Liver (tissue), 9 donors: ENCODE measurements around the gene NCLN. TPM values are rescaled to one million over a fixed set of nuclear protein-coding genes. Genes with fewer than 3 reads are reported as not detected.

Source experiments
- DNase-seq: peaks from one replicate; pipeline ENCODE4 v3.0.0-alpha.2; 2017; ENCODE audit warnings: low spot score
- H3K27ac ChIP-seq, 2 donors: one replicate each; pipeline ENCODE4 v1.7.0; 2013; ENCODE audit warnings: inconsistent platforms in 2 of 2, low read length in 2 of 2, control low read depth in 1 of 2, low read depth in 1 of 2, mild to moderate bottlenecking in 1 of 2
- H3K27me3 ChIP-seq, 4 donors: one replicate each; pipeline versions ENCODE4 v1.6.1 to v1.7.0; 2013; ENCODE audit warnings: low read length in 3 of 4, inconsistent platforms in 1 of 4, mild to moderate bottlenecking in 1 of 4, moderate library complexity in 1 of 4; ENCODE audit not compliant: control insufficient read depth in 4 of 4, insufficient read depth in 4 of 4
- H3K36me3 ChIP-seq, 4 donors: one replicate each; pipeline versions ENCODE4 v1.6.1 to v1.7.0; 2013; ENCODE audit warnings: low read length in 3 of 4, mild to moderate bottlenecking in 3 of 4, low read depth in 1 of 4, moderate library complexity in 1 of 4; ENCODE audit not compliant: control insufficient read depth in 4 of 4, insufficient read depth in 3 of 4
- H3K4me1 ChIP-seq, 4 donors: one replicate each; pipeline versions ENCODE4 v1.6.1 to v1.7.0; 2013; ENCODE audit warnings: low read length in 3 of 4, mild to moderate bottlenecking in 3 of 4, moderate library complexity in 1 of 4; ENCODE audit not compliant: control insufficient read depth in 4 of 4, insufficient read depth in 4 of 4
- H3K4me3 ChIP-seq, 3 donors: one replicate each; pipeline versions ENCODE4 v1.6.1 to v1.7.0; 2013; ENCODE audit warnings: low read length in 3 of 3, control low read depth in 1 of 3, low read depth in 1 of 3, mild to moderate bottlenecking in 1 of 3
- H3K9ac ChIP-seq, 2 donors: one replicate each; pipeline ENCODE4 v1.7.0; 2013; ENCODE audit warnings: low read length in 2 of 2, mild to moderate bottlenecking in 2 of 2, moderate library complexity in 2 of 2, control low read depth in 1 of 2, low read depth in 1 of 2
- H3K9me3 ChIP-seq, 4 donors: one replicate each; pipeline versions ENCODE4 v1.6.1 to v1.7.0; 2013; ENCODE audit warnings: low read length in 3 of 4; ENCODE audit not compliant: control insufficient read depth in 4 of 4
- EGR1 ChIP-seq, 2 donors: IDR thresholded peaks; 2 replicates each; pipeline ENCODE4 v1.6.1; 2016 to 2018; ENCODE audit warnings: antibody characterized with exemption in 2 of 2, low read depth in 2 of 2
- FOXA1 ChIP-seq: IDR thresholded peaks from 2 replicates; pipeline ENCODE4 v1.6.1; 2016; ENCODE audit warnings: antibody characterized with exemption
- FOXA2 ChIP-seq: IDR thresholded peaks from 2 replicates; pipeline ENCODE4 v1.6.1; 2016; ENCODE audit warnings: antibody characterized with exemption
- GABPA ChIP-seq, 2 donors: IDR thresholded peaks in 1 of 2; conservative IDR thresholded peaks in 1 of 2; 2 replicates each; pipeline ENCODE4 v1.6.1; 2016; ENCODE audit warnings: antibody characterized with exemption in 2 of 2, mild to moderate bottlenecking in 1 of 2, moderate library complexity in 1 of 2
- HNF4A ChIP-seq, 2 donors: conservative IDR thresholded peaks; 2 replicates each; pipeline ENCODE4 v1.6.1; 2016; ENCODE audit warnings: antibody characterized with exemption in 2 of 2, mild to moderate bottlenecking in 2 of 2
- HNF4G ChIP-seq: IDR thresholded peaks from 2 replicates; pipeline ENCODE4 v1.6.1; 2016; ENCODE audit warnings: antibody characterized with exemption
- JUND ChIP-seq, 2 donors: IDR thresholded peaks; 2 replicates each; pipeline ENCODE4 v1.6.1; 2016; ENCODE audit warnings: antibody characterized with exemption in 2 of 2
- NR2F2 ChIP-seq: IDR thresholded peaks from 2 replicates; pipeline ENCODE4 v1.6.1; 2016; ENCODE audit warnings: antibody characterized with exemption
- RAD21 ChIP-seq, 2 donors: IDR thresholded peaks; 2 replicates each; pipeline ENCODE4 v1.6.1; 2016; ENCODE audit warnings: antibody characterized with exemption in 2 of 2, mild to moderate bottlenecking in 2 of 2
- SP1 ChIP-seq: IDR thresholded peaks from 2 replicates; pipeline ENCODE4 v1.6.1; 2018; ENCODE audit warnings: antibody characterized with exemption, mild to moderate bottlenecking
- TAF1 ChIP-seq: conservative IDR thresholded peaks from 2 replicates; pipeline ENCODE4 v1.6.1; 2016; ENCODE audit warnings: antibody characterized with exemption, mild to moderate bottlenecking
- YY1 ChIP-seq: IDR thresholded peaks from 2 replicates; pipeline ENCODE4 v1.6.1; 2016; ENCODE audit warnings: antibody characterized with exemption, mild to moderate bottlenecking
- WGBS: extraction: QIAGEN DNeasy Blood & Tissue Kit; methylation state at CpG from one replicate; pipeline ENCODE4 v1.1.7; 2013; 5-methylcytosine and 5-hydroxymethylcytosine counted together
- polyA plus RNA-seq, 2 donors: library from polyadenylated mRNA; stranded (reverse) in 1 of 2; unstranded in 1 of 2; fragments of 200-250 nt in 1 of 2; fragments of >200 nt in 1 of 2; fragmentation: Nextera tagmentation in 1 of 2; extraction: Ambion mirVana in 1 of 2; gene quantifications; one replicate each; pipeline versions ENCODE4 v1.2.1 to v1.2.3, GENCODE V29; 2013 to 2015
- total RNA-seq, 2 donors: library from RNA; depleted of rRNA; stranded (reverse); fragments of >200 nt; gene quantifications; one replicate each; pipeline ENCODE4 v1.2.3, GENCODE V29; 2014
- TF ChIP-seq, protein P1 (sequence below): fragments of 150-350 bp; IDR thresholded peaks from 2 replicates; pipeline ENCODE4 v1.5.1; 2017; ENCODE audit warnings: improper control_type of control experiment, low read depth, low read length; ENCODE audit not compliant: missing input control
- TF ChIP-seq, protein P2 (sequence below): IDR thresholded peaks from 2 replicates; pipeline ENCODE4 v1.6.1; 2016; ENCODE audit warnings: antibody characterized with exemption
- TF ChIP-seq, protein P3 (sequence below): IDR thresholded peaks from 2 replicates; pipeline ENCODE4 v1.6.1; 2016; ENCODE audit warnings: antibody characterized with exemption, mild to moderate bottlenecking
- TF ChIP-seq, protein P4 (sequence below): IDR thresholded peaks from 2 replicates; pipeline ENCODE4 v1.6.1; 2016; ENCODE audit warnings: antibody characterized with exemption
- TF ChIP-seq, protein P5 (sequence below): IDR thresholded peaks from 2 replicates; pipeline ENCODE4 v1.6.1; 2016; ENCODE audit warnings: antibody characterized with exemption
- donor health status: healthy.
- donor health status: healthy.
- donor health status: healthy.
- donor health status: healthy.
- donor health status: healthy.

NCLN gene
- total and polyA plus RNA-seq, 4 donors: 29.5 to 50.8 (median 38.4) TPM

DNA sequence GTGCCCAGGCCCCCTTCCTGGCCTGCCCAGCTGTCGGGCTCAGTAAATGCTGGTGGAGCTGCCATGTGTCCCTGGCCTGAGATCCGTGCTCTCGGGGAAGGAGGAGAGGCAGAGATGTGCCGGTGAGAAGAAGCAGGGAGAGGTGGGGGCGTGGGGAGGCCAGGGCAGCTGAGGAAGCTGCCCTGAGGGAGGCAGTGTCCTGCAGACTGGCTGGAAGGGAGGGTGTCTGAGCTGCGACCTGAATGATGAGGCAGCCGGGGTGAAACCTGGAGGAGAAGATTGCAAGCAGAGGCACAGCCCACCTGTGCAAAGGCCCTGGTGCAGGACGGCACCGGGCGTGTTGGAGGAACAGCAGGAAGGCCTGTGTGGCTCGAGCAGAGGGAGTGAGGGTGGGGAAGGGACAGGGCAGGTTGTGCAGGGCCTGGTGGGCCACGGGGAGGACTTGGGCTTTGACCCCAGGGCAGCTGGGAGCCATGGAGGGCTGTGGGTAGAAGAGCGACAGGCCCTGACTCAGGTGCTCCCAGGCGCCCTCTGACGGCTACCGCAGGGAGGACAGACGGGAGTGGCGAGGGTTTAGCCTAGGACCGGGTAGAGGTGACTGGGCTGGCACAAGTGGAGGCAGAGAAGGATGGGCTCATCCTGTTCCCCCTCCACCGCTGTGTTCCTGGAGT lies 24.8 kb downstream of the NCLN start:
- peaks cover 0 to 23% (median 6%) of the 10 kb centered on the region in 4 donors for H3K36me3 ChIP-seq
- no peaks in the 10 kb centered on the region for H3K4me1 ChIP-seq
- H3K27me3 ChIP-seq: no peaks in the 10 kb centered on the region
- TF ChIP-seq, protein P1, sequence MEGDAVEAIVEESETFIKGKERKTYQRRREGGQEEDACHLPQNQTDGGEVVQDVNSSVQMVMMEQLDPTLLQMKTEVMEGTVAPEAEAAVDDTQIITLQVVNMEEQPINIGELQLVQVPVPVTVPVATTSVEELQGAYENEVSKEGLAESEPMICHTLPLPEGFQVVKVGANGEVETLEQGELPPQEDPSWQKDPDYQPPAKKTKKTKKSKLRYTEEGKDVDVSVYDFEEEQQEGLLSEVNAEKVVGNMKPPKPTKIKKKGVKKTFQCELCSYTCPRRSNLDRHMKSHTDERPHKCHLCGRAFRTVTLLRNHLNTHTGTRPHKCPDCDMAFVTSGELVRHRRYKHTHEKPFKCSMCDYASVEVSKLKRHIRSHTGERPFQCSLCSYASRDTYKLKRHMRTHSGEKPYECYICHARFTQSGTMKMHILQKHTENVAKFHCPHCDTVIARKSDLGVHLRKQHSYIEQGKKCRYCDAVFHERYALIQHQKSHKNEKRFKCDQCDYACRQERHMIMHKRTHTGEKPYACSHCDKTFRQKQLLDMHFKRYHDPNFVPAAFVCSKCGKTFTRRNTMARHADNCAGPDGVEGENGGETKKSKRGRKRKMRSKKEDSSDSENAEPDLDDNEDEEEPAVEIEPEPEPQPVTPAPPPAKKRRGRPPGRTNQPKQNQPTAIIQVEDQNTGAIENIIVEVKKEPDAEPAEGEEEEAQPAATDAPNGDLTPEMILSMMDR: peak; percentile 55
- TF ChIP-seq NR2F2 (no peak), FOXA1 (no peak), RAD21 (IDR thresholded peaks at IDR 0.05) (peak in 1 of 2 donors; percentile 67)
- no peaks in the 10 kb centered on the region for H3K9me3 ChIP-seq
- WGBS: 44% methylated on average over 20 of the region's 20 CpGs
- no peak overlapping the region for H3K4me3 ChIP-seq
- peak overlapping the region in 1 of 2 donors; percentile 8 for H3K9ac ChIP-seq
- peak; percentile 71 for DNase-seq
- no peak overlapping the region for H3K27ac ChIP-seq

DNA sequence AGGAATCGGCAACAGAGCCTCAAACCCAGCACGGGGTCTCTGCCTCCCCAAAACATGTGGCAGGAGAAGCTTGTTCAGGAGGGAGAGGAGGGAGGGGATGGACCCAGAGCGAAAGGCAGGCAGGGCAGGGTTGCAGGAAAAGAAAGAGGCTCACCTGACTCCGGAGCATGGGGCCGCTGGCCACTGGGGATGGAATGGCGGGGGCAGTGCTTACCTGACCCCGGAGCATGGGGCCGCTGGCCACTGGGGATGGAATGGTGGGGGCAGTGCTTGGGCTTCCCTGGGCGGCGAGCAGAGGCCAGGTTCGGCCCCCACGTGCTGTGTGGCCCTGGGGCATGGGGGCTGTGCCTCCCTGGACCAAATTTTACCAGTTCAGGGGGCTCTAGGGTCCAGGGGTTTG lies 25.5 kb downstream of the NCLN start:
- TF ChIP-seq EGR1 (IDR thresholded peaks at IDR 0.05; ENCODE audit: low read depth in 2 of 2) (no peak), NR2F2 (no peak)
- TF ChIP-seq, protein P2, sequence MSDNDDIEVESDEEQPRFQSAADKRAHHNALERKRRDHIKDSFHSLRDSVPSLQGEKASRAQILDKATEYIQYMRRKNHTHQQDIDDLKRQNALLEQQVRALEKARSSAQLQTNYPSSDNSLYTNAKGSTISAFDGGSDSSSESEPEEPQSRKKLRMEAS: no peak
- Histone ChIP-seq H3K9me3 (no peaks in the 10 kb centered on the region), H3K27me3 (no peaks in the 10 kb centered on the region), H3K27ac (no peak overlapping the region), H3K36me3 (peaks cover 0 to 21% (median 5%) of the 10 kb centered on the region in 4 donors), H3K9ac (peak overlapping the region in 1 of 2 donors; percentile 8), H3K4me1 (no peaks in the 10 kb centered on the region), H3K4me3 (no peak overlapping the region)
- 52% methylated on average over 12 of the region's 12 CpGs for WGBS
- no peak for DNase-seq

DNA sequence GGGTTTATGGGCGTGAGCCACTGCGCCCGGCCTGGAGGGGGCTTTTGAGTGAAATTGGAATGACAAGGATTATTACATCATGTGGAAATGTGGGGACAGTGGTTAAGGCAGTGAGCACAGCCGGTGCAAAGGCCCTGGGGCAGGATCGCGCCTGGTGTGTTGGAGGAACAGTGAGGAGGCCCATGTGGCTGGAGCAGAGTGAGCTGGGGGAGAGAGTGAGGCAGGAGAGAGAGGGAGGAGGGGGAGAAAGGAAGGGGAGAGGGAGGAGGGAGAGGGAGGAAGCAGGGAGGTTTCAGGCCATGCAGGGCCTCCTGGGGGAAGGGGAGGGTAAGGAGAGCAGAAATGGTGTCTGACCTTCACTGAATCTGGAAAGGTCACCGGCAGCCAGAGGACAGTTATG lies 27.4 kb downstream of the NCLN start:
- Histone ChIP-seq H3K9ac (no peak overlapping the region), H3K36me3 (peaks cover 0 to 3% (median 0%) of the 10 kb centered on the region in 4 donors), H3K27me3 (no peaks in the 10 kb centered on the region), H3K4me1 (no peaks in the 10 kb centered on the region), H3K27ac (no peak overlapping the region), H3K9me3 (no peaks in the 10 kb centered on the region), H3K4me3 (no peak overlapping the region)
- TF ChIP-seq TAF1 (no peak), HNF4G (no peak), NR2F2 (no peak), EGR1 (IDR thresholded peaks at IDR 0.05; ENCODE audit: low read depth in 2 of 2) (no peak), YY1 (no peak), SP1 (no peak), FOXA2 (no peak), FOXA1 (no peak), HNF4A (conservative IDR thresholded peaks at IDR 0.05) (no peak), JUND (IDR thresholded peaks at IDR 0.05) (no peak), GABPA (IDR thresholded peaks at IDR 0.05 in 1 of 2, conservative IDR thresholded peaks at IDR 0.05 in 1 of 2) (no peak)
- TF ChIP-seq, protein P3, sequence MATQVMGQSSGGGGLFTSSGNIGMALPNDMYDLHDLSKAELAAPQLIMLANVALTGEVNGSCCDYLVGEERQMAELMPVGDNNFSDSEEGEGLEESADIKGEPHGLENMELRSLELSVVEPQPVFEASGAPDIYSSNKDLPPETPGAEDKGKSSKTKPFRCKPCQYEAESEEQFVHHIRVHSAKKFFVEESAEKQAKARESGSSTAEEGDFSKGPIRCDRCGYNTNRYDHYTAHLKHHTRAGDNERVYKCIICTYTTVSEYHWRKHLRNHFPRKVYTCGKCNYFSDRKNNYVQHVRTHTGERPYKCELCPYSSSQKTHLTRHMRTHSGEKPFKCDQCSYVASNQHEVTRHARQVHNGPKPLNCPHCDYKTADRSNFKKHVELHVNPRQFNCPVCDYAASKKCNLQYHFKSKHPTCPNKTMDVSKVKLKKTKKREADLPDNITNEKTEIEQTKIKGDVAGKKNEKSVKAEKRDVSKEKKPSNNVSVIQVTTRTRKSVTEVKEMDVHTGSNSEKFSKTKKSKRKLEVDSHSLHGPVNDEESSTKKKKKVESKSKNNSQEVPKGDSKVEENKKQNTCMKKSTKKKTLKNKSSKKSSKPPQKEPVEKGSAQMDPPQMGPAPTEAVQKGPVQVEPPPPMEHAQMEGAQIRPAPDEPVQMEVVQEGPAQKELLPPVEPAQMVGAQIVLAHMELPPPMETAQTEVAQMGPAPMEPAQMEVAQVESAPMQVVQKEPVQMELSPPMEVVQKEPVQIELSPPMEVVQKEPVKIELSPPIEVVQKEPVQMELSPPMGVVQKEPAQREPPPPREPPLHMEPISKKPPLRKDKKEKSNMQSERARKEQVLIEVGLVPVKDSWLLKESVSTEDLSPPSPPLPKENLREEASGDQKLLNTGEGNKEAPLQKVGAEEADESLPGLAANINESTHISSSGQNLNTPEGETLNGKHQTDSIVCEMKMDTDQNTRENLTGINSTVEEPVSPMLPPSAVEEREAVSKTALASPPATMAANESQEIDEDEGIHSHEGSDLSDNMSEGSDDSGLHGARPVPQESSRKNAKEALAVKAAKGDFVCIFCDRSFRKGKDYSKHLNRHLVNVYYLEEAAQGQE: no peak
- TF ChIP-seq, protein P1: no peak
- TF ChIP-seq, protein P4, sequence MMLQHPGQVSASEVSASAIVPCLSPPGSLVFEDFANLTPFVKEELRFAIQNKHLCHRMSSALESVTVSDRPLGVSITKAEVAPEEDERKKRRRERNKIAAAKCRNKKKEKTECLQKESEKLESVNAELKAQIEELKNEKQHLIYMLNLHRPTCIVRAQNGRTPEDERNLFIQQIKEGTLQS: no peak
- TF ChIP-seq, protein P5, sequence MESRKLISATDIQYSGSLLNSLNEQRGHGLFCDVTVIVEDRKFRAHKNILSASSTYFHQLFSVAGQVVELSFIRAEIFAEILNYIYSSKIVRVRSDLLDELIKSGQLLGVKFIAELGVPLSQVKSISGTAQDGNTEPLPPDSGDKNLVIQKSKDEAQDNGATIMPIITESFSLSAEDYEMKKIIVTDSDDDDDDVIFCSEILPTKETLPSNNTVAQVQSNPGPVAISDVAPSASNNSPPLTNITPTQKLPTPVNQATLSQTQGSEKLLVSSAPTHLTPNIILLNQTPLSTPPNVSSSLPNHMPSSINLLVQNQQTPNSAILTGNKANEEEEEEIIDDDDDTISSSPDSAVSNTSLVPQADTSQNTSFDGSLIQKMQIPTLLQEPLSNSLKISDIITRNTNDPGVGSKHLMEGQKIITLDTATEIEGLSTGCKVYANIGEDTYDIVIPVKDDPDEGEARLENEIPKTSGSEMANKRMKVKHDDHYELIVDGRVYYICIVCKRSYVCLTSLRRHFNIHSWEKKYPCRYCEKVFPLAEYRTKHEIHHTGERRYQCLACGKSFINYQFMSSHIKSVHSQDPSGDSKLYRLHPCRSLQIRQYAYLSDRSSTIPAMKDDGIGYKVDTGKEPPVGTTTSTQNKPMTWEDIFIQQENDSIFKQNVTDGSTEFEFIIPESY: no peak
- no peak for DNase-seq
- WGBS: 99% methylated on average over 7 of the region's 7 CpGs
